B cell (primary cell): ENCODE measurements around the gene LMF2.

Experiments used
- CTCF ChIP-seq: fragments of 200-600 bp; IDR thresholded peaks from one replicate; pipeline ENCODE4 v1.8.0; 2022; ENCODE audit warnings: antibody characterized with exemption, mild to moderate bottlenecking
- EZH2 ChIP-seq: IDR thresholded peaks from 2 replicates; pipeline ENCODE4 v1.6.1; 2012; ENCODE audit warnings: borderline replicate concordance, low read depth, mild to moderate bottlenecking, moderate library complexity, low read length; ENCODE audit not compliant: insufficient read depth, poor library complexity, severe bottlenecking

- TF ChIP-seq CTCF (no peak), EZH2 (no peak)
Measured at GRCh38 chr22:50522806-50523438, 15.4 kb upstream of the LMF2 start.
